GDM1 (cell line): ENCODE data around the gene CSN2.
"Not testable (repeated sequence)": the region's sequence is repeated elsewhere in the genome, so short reads cannot be mapped to it uniquely, and the experiment has no call there.

Source experiments
- DNase-seq: peaks from one replicate; lab custom pipeline; 2025; lab: John Stamatoyannopoulos, UW

CSN2 gene, protein sequence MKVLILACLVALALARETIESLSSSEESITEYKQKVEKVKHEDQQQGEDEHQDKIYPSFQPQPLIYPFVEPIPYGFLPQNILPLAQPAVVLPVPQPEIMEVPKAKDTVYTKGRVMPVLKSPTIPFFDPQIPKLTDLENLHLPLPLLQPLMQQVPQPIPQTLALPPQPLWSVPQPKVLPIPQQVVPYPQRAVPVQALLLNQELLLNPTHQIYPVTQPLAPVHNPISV

GRCh38 chr4:69965628-69966027 lies at the start of gene CSN2:
CSN2 (minus strand) TSS chr4:69965728; CDS start chr4:69960995, 4,733 bp downstream.
- no peak for DNase-seq

DNA sequence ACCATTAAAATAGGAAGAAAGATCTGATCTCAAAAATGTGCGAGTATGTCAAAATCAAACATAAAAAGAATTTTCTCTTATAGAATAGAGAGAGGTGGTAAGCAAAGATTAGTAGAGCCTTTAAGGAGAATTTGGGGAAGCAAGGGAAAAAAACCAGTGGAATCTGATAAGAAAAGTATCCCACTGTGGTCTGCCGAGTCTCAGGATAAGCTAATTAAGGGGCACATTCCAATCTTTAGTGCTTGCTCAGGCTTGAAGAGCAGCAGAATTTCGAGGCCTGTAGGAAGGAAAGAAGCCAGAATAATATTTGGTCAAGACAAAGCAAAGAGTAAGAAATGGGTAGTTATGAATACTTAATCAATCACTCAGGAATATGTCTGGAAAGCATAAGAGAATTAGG lies 43.2 kb upstream of the CSN2 start:
- no peak for DNase-seq

- no peak for DNase-seq
These were observed 37.0 kb upstream of the CSN2 start for GRCh38 chr4:70002507-70002906.

- DNase-seq, result no peak
These were observed 35.2 kb upstream of the CSN2 start for GRCh38 chr4:70000711-70001110.

GRCh38 chr4:69999420-69999819 lies 33.9 kb upstream of the CSN2 start:
- no peak for DNase-seq

- no peak for DNase-seq
These were observed 30.0 kb upstream of the CSN2 start, which contains the start of gene STATH for GRCh38 chr4:69995526-69996016. STATH (plus strand) TSS chr4:69995966; CDS start chr4:69998438, 2,472 bp downstream.

DNA sequence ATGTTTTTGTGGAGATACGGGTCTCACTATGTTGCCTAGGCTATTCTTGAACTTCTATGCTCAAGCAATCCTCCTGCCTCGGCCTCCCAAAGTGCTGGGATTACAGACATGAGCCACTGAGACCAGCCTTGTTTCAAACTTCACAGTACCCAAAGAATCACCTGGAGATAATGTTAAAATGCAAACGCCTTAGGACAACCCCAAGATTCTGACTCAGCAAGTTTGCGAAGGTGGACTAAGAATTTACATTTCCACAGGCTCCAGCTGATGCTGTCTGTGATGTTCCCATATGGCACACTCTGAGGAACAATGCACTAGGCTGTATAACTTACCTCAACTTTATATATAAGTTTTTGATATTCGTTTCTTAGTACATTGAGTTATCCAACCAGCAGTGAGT lies 29.3 kb upstream of the CSN2 start:
- DNase-seq, result no peak

DNA sequence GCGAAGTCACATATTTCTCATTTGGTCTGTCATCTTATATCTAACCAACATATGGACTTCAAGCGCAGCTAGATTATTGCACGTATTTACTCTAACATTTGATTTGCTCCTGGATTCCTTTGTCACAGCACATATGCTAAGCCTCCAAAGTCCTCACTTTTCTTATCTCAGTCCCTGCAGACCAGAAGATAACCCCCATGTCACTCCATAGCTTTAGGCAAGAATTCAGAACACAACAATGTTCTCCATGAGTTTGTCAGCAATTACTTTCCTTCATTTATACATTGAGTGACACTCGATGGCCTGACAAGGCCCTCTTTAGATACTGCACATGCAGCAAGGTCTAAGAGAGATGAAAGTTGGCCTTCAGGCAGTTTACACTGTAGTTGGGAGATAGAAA lies 25.5 kb upstream of the CSN2 start:
- no peak for DNase-seq

DNA sequence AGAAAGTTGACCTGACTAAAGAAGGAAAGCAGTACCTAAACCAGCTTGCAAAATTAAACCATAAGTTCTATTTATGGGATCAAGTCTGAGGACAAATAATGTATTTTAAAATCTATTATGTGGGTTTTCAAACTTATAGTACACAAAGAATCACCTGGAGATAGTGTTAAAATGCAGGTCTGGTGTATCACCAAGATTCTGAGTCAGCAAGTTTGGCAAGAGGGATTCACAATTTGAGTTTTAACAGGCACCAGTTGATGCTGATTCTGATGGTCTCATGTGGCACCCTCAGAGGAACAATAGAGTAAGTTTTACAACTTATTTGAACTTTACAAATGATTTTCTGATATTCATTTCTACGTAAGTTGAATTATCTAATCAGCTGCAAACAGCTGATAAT lies 21.1 kb upstream of the CSN2 start:
- DNase-seq, result no peak

- DNase-seq, result no peak
These were observed 18.5 kb upstream of the CSN2 start for GRCh38 chr4:69984030-69984443.

GRCh38 chr4:69977582-69977981 lies 12.1 kb upstream of the CSN2 start:
- DNase-seq, result no peak

- DNase-seq, result no peak
These were observed 9.1 kb upstream of the CSN2 start for GRCh38 chr4:69974631-69975030.

GRCh38 chr4:69970071-69970470 lies 4.5 kb upstream of the CSN2 start:
- no peak for DNase-seq

DNA sequence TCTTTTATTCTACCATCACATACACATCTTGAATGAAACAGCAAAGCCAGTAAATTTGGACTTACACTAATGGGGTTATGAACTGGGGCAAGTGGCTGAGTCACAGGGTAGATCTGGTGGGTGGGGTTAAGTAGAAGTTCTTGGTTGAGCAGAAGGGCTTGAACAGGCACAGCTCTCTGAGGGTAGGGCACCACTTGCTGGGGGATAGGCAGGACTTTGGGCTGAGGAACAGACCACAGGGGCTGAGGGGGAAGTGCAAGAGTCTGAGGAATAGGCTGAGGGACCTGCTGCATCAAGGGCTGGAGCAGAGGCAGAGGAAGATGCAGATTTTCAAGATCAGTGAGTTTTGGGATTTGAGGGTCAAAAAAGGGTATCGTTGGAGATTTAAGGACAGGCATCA lies 8.3 kb downstream of the CSN2 start:
- no peak for DNase-seq

GRCh38 chr4:69951602-69952001 lies 13.9 kb downstream of the CSN2 start:
- no peak for DNase-seq

DNA sequence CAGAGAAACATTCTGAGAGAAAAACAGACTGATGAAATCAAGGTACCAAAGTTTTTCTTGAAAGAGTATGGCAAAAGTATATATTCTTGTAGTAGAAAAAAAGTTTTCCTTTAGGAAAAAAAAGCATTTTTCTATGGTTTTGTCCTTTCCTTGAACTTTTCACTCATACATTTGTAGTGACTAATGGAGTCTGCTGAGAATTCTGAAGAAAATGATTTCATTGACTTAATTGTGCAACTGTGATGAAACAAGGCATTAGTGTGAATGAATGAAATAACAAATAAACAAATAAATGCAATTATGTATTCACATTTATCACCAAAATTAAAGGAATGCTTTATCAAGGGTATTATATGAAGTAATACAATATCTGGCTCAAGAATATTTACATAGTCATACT lies 29.0 kb downstream of the CSN2 start:
- no peak for DNase-seq

GRCh38 chr4:69934150-69934549 lies 31.4 kb downstream of the CSN2 start:
- DNase-seq, result no peak

- DNase-seq, result no peak
These were observed 34.8 kb downstream of the CSN2 start, which contains the start of gene CSN1S1 for GRCh38 chr4:69930768-69931167. CSN1S1 (plus strand) TSS chr4:69931068; CDS start chr4:69932556, 1,488 bp downstream.

DNA sequence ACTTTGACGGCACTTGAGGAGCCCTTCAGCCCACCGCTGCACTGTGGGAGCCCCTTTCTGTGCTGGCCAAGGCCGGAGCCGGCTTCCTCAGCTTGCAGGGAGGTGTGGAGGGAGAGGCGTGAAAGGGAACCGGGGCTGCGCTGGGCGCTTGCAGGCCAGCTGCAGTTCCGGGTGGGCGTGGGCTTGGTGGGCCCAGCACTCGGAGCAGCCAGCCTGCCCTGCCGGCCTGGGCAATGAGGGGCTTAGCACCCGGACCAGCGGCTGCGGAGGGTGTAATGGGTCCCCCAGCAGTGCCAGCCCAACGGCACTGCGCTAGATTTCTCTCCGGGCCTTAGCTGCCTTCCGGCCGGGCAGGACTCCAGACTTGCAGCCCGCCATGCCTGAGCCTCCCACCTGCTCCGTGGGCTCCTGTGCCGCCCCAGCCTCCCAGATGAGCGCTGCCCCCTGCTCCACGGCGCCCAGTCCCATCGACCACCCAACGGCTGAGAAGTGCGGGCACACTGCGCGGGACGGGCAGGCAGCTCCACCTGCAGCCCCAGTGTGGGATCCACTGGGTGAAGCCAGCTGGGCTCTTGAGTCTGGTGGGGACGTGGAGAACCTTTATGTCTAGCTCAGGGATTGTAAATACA lies 41.6 kb downstream of the CSN2 start:
- DNase-seq, result not testable (repeated sequence)

DNA sequence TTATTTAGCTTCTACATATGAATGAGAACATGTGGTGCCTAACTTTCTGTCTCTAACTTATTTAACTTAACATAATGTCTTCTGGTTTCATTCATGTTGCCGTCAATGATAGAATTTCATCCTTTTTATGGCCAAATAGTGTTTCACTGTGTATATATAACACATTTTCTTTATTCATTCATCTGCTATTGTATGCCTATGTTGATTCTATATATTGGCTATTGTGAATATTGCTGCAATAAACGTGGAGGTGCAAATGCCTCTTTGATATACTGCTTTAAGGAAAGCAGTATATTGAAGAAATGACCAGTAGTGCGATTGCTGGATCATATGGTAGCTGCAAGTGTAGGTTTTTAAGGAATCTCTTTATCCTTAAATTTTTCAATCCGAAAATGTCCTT lies 44.7 kb downstream of the CSN2 start:
- DNase-seq, result no peak

GRCh38 chr4:69910016-69910782 lies 55.3 kb downstream of the CSN2 start:
- DNase-seq, result no peak

- no peak for DNase-seq
These were observed 56.3 kb downstream of the CSN2 start for GRCh38 chr4:69909195-69909594.

DNA sequence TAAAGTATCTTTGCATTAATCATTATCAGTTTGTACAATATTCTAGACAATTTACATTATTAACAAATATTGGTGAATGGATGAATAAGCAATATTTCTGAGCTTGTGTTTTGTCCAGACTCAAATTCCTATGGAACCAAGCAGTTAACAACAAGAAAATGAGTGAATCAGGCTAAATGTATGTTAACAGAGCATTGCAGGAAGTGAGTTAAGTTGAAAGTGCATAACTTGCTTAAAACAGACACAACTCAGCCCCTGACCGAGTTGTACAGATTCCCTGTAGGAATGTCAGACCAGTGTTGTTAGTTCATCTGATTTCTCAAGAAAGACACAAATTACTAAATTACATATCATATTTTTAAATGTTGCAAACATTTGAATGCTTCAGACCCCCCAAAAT lies 58.4 kb downstream of the CSN2 start:
- no peak for DNase-seq
